Chondrocyte (in vitro differentiated cells): Measurements from ENCODE around the gene RAI1. TPM values are rescaled to one million over a fixed set of nuclear protein-coding genes. Genes with fewer than 3 reads are reported as not detected.

Source experiments
- DNase-seq: peaks from one replicate; pipeline ENCODE4 v3.0.0; 2021; ENCODE audit warnings: mixed read lengths, low spot score
- H3K27ac Mint-ChIP-seq: one replicate; pipeline ENCODE4 v1.8.0; 2021; ENCODE audit warnings: mild to moderate bottlenecking, moderate library complexity, mixed read lengths; ENCODE audit not compliant: unreplicated experiment
- H3K27me3 Mint-ChIP-seq: 2 replicates; pipeline ENCODE4 v1.8.0; 2021; ENCODE audit warnings: low read depth, mixed read lengths
- H3K36me3 Mint-ChIP-seq: 2 replicates; pipeline ENCODE4 v1.8.0; 2021; ENCODE audit warnings: low read depth, mixed read lengths
- H3K4me1 Mint-ChIP-seq: 2 replicates; pipeline ENCODE4 v1.8.0; 2021; ENCODE audit warnings: low read depth, mild to moderate bottlenecking, mixed read lengths
- H3K4me3 Mint-ChIP-seq: one replicate; pipeline ENCODE4 v1.8.0; 2021; ENCODE audit warnings: mild to moderate bottlenecking, moderate library complexity, mixed read lengths; ENCODE audit not compliant: unreplicated experiment
- H3K9me3 Mint-ChIP-seq: 2 replicates; pipeline ENCODE4 v1.8.0; 2021; ENCODE audit warnings: low read depth, mixed read lengths
- total RNA-seq: library from RNA; stranded (reverse); gene quantifications from 3 replicates; pipeline ENCODE4 v1.2.1, GENCODE V29; 2021
- TF ChIP-seq, protein P1 (sequence below): fragments of 200-600 bp; sonication (generic); IDR thresholded peaks from 2 replicates; pipeline ENCODE4 v1.5.0; 2021; ENCODE audit warnings: antibody characterized with exemption, mild to moderate bottlenecking, moderate library complexity

Gene RAI1
- total RNA-seq, 1 donor from 2014 or later = 28.7 TPM

DNA sequence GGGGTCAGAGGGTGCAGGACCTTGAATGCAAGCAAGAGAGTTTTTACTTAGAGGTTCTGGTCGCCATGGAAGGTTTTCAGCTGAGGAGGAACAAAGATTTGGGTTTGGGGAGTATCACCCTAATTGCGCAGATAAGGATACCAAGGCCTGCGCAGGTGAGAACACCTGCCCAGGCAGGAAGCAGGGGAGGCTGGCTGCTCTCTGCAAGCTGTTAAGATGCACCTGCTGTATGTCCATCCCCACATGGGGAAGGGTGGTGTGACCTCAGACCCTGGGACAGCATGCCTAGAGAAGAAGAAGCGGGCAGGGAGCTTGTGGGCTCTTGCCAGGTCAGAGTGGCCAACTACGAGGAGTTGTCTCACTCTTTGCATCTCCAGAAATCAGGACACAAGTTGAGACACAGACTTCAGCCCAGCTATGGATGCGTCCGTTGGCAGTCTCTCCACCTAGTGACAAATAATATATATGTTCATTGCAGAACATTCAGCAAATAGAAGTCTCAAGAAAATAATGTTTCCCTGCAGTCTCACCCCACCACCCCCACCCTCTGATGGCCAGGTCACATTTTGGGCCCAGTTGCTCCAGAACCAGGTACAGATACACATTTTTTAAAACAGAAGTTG is 77.8 kb downstream of the RAI1 start:
- Mint-ChIP-seq H3K4me1 (peaks cover 5% of the 10 kb centered on the region), H3K9me3 (no peaks in the 10 kb centered on the region), H3K4me3 (no peak overlapping the region), H3K36me3 (no peaks in the 10 kb centered on the region), H3K27me3 (no peaks in the 10 kb centered on the region), H3K27ac (no peak overlapping the region)
- no peak for DNase-seq
- TF ChIP-seq, protein P1, sequence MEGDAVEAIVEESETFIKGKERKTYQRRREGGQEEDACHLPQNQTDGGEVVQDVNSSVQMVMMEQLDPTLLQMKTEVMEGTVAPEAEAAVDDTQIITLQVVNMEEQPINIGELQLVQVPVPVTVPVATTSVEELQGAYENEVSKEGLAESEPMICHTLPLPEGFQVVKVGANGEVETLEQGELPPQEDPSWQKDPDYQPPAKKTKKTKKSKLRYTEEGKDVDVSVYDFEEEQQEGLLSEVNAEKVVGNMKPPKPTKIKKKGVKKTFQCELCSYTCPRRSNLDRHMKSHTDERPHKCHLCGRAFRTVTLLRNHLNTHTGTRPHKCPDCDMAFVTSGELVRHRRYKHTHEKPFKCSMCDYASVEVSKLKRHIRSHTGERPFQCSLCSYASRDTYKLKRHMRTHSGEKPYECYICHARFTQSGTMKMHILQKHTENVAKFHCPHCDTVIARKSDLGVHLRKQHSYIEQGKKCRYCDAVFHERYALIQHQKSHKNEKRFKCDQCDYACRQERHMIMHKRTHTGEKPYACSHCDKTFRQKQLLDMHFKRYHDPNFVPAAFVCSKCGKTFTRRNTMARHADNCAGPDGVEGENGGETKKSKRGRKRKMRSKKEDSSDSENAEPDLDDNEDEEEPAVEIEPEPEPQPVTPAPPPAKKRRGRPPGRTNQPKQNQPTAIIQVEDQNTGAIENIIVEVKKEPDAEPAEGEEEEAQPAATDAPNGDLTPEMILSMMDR = no peak

DNA sequence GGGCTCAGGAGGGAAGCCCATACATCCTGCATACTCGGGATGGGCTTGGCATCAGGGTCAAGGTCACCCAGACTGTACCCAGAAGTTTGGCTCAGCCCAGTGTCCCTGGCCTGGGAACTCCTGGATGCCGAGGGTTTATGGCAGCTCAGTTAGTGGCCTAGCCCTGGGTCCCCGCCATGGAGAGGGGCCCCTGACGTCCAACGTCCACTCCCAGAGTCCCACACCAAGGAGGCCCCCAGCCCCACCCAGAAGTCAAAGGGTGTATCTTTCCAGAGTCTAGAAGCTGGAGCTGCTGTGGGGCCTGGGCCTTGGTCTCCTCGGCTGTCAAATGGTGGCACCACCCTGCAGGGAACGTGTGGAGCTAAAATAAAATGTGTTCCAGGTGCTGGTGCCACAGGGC is 79.1 kb downstream of the RAI1 start:
- no peak overlapping the region for H3K27ac Mint-ChIP-seq
- DNase-seq = no peak
- peaks cover 10% of the 10 kb centered on the region for H3K4me1 Mint-ChIP-seq

DNA sequence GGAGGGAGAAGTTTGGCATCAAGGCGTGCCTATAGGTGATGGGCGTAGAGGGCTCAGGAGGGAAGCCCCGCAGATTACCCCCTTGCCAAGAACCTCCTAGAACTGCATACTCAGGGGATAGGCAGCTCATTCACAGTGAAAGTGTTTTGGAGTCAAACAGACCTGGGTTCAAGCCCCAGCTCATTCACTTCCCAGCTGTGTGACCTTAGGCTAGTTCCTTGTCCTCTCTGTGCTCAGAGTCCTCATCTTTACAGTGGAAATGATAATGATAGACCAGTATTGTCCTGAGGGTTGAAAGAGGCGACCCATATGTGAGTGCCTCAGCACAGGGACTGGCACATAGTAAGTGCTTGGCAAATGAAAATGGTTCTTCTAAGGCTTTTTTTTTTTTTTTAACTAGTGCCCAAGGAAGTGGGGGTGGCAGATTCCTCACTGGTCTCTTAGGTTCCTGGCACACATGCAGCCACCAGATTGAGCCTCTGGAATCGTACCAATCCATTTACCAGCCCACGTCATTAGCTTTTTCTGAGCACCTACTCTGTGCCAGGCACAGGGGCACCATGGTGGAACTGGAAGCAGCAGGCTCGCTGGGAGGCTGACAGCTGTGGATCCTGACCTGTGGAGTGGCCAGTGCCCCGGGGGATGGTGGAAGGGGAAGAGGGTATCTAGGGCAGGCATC is 79.8 kb downstream of the RAI1 start:
- TF ChIP-seq, protein P1 = no peak
- DNase-seq = no peak
- H3K36me3 Mint-ChIP-seq = peaks cover 2% of the 10 kb centered on the region
- H3K4me3 Mint-ChIP-seq = no peak overlapping the region
- no peak overlapping the region for H3K27ac Mint-ChIP-seq
- H3K27me3 Mint-ChIP-seq = no peaks in the 10 kb centered on the region
- H3K4me1 Mint-ChIP-seq = peaks cover 12% of the 10 kb centered on the region
- H3K9me3 Mint-ChIP-seq = no peaks in the 10 kb centered on the region

More for the DNA sequence above, 79.1 kb downstream of the RAI1 start:
- Mint-ChIP-seq H3K27me3 (no peaks in the 10 kb centered on the region), H3K4me3 (no peak overlapping the region), H3K9me3 (no peaks in the 10 kb centered on the region), H3K36me3 (peaks cover 2% of the 10 kb centered on the region)
- TF ChIP-seq, protein P1 = no peak

DNA sequence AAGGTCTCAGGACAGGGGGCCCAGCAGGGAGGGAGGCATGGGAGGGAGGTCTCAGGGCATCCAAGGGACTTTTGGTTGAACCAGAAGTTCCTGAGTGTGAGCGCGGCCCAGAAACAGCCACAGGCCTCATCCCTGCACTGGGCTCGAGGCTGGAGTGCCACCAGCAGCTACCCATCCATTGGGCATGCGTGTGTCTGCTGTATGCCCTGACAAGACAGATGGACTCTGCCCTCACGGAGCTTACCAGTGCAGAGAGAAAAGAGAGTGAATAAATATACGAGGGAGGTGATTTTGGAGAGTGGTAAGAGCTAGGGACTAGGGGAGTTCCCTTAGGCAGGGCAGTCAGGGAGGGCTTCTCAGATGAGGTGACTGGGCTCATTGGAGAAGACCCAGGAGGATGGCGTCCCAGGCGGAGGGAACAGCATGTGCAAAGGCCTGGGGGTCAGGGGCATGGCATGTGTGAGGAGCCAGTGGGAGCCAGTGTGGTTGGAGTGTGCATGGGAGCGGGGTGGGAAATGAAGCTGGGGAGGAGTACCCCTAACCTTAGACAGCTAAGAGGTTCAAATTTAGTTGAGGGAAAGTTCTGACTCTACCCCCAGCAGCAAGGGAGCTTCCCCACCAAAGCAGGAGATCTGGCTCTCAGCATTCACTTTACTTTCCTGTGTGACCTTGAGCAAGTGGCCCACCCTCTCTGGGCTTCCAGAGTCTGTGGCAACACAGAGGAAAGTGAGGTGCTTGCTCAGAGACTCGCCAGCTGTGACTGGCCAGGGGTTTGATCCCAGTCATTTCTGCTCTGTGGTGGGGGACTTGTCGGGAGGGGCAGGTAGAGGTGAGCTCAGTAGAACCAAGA is 80.9 kb downstream of the RAI1 start:
- peaks cover 23% of the 10 kb centered on the region for H3K4me1 Mint-ChIP-seq
- TF ChIP-seq, protein P1 = no peak
- DNase-seq = no peak
- no peaks in the 10 kb centered on the region for H3K27me3 Mint-ChIP-seq
- no peaks in the 10 kb centered on the region for H3K9me3 Mint-ChIP-seq
- no peak overlapping the region for H3K4me3 Mint-ChIP-seq
- no peak overlapping the region for H3K27ac Mint-ChIP-seq
- peaks cover 2% of the 10 kb centered on the region for H3K36me3 Mint-ChIP-seq

DNA sequence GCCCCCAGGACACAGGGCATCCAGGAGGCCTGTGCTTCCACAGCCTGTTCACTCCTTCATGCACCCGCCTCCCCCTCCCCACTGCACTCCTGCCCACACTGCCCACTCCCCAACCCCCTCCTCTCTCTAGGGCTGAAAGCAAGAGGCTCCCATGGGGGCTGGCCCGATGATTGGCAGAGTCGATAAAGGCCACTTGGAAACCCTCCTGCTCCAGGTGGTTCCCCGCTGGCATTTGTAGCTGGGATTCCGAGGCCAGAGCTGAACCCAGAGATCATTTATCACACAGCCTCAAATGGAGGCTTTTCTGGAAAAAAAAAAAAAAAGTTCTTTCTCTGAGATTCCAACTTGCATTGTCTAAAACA is 81.5 kb downstream of the RAI1 start:
- Mint-ChIP-seq H3K9me3 (no peaks in the 10 kb centered on the region), H3K27me3 (no peaks in the 10 kb centered on the region), H3K27ac (no peak overlapping the region), H3K4me3 (no peak overlapping the region), H3K36me3 (peaks cover 2% of the 10 kb centered on the region), H3K4me1 (peaks cover 29% of the 10 kb centered on the region)
- no peak for DNase-seq
- TF ChIP-seq, protein P1 = no peak
